Hippocampal formation (tissue), 2 donors: ENCODE data around the gene MMD2.
A peak's percentile ranks its signal among the peaks of the same experiment; 100 is the strongest.
"Not testable (repeated sequence)": the region's sequence is repeated elsewhere in the genome, so short reads cannot be mapped to it uniquely, and the experiment has no call there.

Source experiments
- DNase-seq, 2 donors: peaks; one replicate each; lab custom pipeline; 2025; lab: John Stamatoyannopoulos, UW

Gene MMD2

DNA sequence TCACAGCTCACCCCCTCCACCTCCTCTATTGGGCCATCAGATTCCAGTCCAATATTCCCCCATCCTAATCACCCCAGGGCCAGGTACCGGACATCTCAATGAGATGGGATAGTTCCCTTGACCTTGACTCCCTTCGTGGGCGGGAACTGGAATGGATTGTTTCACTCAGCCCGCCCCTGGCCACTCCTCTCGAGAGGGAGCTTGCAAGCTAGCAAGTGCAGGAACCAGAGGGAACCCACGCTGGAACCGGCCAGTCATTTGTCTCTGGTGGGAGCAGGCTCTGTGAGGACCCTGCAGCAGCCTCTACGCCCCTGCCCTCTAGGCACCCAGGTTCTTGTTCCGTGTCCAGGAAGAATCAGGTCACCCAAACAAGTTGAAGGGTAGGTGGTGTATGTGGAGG lies 64.5 kb downstream of the MMD2 start:
- no peak for DNase-seq

DNA sequence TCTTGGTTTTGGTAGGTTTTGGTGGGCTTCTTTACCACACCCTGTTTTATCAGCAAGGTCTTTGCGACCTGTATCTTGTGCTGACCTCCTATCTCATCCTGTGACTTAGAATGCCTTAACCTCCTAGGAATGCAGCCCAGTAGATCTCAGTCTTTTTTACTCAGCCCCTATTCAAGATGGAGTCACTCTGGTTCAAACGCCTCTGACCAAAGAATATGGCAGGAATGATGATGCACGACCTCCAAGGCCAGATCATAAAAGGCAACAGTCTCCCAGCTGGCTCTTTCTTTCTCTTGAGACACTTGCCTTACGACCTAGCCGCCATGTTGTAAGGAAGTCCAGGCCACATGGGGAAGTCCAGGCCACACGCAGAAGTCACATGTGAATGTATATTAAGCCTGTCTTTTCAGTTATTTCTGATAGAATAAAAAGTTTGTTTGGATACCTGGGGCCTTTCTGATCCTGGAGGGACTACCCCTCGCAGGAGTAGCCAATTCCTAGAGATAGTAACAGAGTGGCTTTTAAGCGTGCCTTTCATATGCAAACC lies 65.0 kb downstream of the MMD2 start:
- no peak for DNase-seq

DNA sequence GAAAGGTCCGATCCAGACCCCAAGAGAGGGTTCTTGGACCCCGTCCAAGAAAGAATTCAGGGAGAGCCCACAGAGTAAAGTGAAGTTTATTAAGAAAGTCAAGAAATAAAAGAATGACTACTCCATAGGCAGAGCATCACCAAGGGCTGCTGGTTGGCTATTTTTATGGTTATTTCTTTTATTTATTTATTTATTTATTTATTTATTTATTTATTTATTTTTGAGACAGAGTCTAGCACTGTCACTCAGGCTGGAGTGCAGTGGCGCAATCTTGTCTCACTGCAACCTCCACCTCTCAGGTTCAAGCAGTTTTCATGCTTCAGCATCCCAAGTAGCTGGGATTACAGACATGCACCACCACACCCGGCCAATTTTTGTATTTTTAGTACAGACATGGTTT lies 65.8 kb downstream of the MMD2 start:
- DNase-seq: not testable (repeated sequence)

DNA sequence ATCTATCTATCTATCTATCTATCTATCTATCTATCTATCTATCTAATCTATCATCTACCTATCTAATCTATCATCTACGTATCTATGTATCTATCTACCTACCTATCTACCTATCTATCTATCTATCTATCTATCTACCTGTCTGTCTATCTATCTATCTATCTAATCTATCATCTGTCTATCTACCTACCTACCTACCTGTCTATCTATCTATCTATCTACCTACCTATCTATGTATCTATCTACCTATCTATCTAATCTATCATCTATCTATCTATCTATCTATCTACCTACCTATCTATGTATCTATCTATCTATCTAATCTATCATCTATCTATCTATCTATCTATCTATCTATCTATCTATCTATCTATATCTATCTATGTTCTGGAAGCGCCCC lies 67.5 kb downstream of the MMD2 start:
- not testable (repeated sequence) for DNase-seq

DNA sequence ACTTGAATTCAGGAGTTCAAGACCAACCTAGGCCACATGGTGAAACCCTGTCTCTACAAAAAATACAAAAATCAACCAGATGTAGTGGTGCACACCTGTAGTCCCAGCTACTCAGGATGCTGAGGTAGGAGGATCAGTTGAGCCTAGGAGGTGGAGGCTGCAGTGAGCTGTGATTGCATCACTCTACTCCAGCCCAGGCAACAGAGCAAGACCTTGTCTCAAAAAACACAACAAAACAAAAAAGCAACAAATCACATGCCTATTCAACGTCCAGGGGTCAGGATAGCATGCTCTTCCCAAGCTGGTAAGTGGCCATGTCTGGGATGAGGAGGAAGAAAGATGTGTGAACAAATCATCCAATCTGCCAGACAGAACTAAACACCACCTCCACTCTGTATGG lies 69.3 kb downstream of the MMD2 start:
- DNase-seq: no peak

DNA sequence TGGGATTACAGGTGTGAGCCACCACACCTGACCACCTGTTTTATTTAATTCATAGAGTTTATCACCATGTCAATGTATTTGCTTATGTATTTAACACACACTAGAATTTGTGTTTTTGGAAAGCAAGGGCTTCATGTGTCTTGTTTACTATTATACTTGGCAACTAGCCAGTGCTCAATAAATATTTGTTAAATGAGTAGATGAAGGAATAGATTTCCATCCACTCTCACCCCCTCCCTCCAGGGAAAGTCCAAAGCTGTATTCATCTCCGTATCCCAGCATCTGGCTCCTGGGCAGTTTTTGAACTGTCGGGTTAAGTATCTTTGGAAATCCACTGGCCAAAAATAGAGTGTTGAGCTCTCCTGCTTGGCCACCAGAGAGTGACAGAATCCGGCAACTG lies 70.8 kb downstream of the MMD2 start:
- no peak for DNase-seq

DNA sequence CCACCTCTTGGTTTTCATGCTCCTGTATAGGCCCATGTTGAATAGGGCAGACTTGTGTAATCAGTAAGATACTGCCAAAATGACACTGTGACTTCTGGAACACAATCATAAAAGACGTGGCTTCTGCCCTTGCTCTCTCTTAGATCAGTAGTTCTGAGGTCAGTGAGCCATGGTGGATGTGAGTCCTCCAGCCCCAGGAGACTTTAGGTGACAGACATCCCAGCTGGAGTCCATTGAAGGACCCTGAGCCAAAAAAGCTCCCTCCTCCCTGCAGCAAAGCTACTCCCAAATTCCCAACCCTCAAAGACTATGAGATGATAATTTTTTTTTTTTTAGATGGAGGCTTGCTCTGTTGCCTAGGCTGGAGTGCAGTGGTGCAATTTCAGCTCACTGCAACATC lies 72.3 kb downstream of the MMD2 start:
- no peak for DNase-seq

DNA sequence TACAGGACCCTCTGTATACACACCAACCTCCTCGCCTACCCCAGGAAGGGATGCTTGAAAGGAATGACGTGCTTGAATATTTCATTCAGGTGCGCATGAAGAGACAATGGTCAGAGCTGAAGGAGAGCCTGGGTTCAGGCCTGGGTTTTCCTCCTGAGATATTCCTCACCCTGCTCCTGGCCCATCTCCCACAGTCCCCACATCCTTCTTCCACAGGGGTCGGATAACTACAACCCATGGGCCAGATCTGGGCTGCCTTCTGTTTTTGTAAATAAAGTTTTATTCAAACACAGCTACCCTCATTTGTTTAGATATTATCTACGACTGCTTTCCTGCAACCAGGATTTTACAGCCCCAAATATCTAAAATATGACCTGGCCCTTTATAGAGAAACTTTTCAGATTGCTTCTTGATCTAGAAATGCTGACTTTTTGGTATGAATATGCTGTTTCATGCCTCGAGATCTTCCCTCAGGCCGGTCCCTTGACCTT lies 73.6 kb downstream of the MMD2 start:
- DNase-seq: no peak

DNA sequence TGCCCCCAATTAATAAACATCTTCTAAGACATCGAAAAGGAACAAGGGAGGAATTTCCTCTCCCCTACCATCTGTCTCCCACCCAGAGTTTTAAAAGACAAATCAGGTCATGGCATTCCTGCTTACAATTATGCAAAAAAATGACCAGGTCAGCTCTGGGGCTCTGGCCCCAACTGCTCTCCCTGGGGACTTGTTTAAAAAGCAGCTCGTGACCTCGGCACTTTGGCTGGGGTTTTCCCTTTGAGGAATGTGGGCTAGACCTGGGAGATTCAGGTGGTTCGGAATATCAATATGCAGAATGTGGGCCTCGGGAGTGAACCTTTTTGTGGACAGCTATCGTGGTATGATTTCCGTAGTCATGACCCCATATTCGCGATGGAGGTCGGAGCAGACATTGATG lies 74.8 kb downstream of the MMD2 start:
- DNase-seq: no peak

DNA sequence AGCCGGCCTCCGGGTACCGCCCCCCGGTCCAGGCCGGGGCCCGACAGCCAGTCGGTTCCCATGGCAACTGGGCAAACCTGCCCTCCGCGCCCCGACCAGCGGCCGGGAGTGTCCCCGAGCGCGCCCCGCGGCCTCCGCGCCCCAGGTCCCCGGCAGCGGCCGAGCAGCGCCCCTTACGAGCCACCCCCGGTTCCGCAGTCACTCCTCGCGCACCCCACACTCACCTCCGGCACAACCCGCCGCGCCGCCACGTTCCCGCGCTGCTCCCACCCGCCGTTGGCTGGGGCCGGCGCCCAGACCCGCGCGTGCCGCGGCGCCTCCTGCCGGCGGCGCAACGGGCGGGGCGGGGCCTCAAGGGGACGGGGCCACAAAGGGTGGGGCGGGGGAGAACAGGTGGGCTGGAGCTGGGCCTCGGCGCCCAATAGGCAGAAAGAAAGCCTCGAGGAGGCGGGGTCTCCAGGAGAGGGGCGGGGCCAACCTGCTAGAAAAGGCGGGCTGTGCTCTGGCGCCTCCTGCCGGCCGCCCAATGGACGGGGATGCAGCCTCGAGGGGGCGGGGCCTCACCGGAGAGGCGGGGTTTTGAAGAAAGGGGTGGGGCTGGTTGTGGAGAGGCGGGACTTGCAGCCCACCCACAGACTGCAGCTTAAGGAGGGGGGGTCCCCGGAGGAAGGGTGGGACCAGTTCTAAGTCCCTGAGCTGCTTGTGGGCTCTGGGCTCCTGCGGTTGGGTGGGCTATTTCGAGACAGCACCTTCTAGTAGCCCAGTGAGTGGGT lies 75.4 kb downstream of the MMD2 start, which contains the start of gene RADIL:
Gene RADIL (minus strand): TSS at position 345 of the 773 bp plus-strand sequence. CDS start 5,577 bp downstream, outside the sequence.
- peak; percentile 75 to 88 for DNase-seq

DNA sequence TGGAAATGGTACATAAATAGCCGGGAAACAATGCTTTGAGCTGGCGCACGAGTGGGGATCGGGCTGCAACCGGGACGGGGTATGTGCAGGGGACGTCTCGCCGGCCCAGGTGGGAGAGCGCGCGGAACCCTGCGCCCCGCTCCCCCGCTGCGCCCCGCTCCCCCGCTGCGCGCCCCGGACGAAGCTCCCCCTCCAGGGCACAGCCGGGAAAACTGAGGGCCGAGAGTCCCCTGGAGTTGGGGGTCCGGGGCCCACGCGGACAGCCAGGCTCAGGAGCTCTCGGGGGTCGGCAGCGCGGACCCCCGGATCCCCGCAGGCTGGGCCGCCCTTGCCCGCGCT lies 76.0 kb downstream of the MMD2 start:
- DNase-seq: no peak

DNA sequence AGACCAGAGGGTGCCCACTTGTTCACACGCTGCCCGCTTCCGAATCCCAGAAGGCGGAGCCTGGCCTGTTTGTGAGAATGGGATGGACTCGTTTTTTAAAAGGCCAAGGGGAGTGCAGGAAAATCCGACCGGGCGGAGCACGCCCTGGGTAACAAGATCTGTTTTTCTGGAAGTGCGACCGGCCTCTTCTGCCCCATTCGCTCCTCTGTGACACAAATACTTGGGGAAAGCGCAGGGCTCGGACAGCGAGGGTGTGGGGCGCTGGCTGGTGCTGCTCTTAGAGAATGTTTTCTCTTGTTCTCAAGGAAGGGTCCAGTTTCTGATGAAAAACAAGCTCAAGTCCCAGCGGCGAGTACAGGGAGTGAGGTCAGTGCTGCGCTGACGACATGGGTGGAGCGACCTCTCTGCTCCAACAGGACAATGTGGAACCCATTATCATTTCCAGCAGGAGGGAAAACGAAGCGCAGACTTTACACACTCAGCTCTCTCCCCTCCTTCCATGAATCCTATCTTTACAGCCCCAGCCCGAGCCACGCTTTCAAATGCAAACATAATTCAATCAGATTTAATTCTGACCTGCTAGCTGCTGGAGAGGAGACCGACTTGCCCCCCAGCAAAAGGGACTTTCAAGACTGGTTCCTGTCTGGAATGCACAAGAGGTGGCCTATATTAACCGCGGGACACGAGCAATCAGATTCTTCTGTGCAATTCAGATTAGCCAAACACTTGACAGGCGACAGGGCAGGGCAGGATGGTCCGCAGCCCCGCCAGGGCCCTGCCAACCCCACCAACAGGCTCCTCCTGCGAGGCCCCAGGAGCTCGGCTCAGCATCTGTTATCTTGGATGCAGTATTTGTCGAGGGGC lies 76.6 kb downstream of the MMD2 start:
- peak in 1 of 2 donors; percentile 41 for DNase-seq

DNA sequence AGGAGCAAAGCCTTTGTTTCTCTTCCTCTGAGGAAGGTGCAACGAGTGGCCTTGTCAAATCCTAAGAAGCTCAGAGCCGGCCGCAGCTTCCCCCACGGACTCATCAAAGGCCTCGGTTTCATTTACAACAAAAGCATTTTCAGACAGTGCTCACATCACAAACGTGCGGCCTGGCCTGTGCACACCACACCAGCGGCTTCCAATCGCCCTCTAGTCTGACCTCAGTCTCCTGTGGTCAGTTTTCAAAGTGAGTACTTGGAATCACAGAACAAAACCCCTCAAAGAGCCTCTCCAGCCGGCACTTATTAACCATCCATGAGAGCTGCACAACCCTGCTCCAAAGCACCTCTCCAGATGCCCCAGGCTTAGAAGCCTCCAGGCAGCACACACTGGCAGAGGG lies 78.8 kb downstream of the MMD2 start:
- no peak for DNase-seq

DNA sequence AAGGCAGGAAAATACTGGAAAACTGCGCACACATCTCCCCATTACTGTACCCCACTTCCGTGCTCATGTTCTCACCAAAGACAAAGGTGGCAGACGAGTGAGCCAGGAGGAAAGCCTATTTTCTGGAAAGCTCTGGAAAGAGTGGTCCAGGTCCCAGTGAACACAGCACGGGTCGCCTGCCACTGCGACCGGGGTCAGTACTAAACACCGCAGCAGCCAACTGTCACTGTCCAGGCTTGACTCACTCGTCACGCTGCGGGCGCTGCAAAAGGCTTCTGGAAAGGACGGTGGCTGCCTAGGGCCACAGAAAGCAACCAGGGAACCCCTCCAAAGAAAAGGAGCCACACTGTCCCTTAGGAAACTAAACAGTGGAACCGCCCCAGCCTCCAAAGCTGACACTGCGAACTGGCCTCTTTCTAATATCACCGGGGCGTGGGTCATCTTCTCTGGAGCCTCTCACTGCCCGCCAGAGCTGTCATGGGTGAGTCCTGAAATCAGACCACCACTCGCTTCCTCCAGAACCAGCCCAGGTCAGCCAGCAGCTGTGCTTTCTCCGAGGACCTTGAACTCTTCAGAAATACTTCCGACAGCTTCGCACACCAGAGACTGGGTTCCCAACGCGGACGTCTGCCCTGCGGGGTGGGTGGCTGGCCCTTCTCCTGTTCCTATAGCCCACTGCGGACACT lies 79.4 kb downstream of the MMD2 start:
- DNase-seq: no peak

DNA sequence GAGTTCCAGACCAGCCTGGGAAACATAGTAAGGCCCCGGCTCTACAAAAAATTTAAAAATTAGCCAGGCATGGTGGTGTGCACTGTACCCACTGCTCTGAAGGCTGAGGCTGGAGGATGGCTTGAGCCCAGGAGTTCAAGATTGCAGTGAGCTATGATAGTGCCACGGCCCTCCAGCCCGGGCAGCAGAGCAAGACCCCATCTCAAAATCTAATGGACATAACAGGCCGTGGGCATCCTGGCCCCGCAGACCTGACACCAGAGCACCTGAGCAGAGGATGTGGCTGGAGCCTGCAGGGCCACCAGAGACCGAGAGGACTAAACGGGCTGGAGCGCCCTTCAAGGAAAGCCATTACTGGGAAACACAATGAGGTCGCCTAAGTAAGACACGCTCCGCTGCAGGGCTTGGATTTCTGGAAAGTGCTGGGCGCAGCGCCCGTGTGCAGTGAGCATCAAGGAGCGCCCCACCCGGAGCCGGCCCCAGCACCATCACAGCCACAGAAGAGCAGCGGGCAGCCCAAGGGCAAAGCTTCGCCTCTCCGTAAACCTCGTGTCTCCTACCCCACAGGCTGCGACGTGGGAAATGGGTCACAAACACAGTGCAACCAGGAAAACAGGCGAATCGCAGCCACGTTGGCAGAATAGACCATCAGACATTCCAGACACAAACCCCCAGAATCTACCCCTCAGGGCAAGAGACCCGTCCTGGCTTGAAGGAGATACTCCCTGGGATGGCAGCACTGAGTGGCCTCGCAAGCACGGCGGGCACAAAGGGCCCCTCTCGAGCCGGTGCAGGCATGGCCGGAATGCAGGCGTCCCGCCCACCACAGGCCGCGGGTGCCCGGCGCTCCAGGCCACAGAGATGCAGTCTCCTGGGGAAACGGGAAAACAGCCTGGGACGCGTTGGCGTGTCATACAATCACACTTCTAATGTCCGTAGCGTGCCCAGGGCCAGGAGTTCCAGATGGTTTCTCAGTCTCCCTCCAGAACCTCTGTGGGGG lies 80.4 kb downstream of the MMD2 start:
- DNase-seq: peak in 1 of 2 donors; percentile 11

DNA sequence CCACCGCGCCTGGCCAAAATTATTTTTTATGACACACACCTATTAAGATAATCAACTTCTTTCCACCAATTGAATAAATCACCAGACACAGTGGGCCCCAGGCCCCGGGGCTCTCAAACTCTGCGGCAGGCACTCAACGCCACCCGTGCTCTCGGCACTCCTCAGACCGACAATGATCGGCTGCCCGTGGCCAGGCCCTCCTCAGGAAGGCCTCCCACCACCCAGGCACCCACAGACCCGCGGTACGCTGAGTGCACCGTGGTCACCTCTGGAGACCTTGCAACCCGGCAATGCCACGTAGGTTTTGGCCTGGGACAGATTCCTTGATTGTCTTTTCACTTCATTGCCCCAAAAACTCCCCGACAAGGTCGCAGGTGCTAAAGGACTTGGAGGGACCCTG lies 82.4 kb downstream of the MMD2 start:
- no peak for DNase-seq

DNA sequence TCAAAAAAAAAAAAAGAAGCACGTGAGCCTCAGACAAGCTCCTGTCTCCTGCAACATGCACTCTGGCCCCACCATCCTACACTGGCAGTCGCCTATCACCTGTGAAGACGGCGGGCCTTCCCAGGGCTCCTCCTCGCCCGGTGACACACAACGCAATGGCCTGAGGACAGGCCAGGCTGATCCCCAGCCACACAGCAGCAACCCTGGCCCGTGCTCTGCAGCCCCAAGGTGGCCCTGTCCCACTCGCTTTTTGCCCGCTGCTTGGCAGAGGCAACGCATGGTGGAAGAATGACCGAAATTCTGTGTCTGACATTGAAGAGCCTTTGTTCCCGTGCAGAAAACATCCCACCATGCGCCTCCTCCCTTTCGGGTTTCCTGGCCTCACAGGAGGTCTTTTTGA lies 83.6 kb downstream of the MMD2 start:
- no peak for DNase-seq

DNA sequence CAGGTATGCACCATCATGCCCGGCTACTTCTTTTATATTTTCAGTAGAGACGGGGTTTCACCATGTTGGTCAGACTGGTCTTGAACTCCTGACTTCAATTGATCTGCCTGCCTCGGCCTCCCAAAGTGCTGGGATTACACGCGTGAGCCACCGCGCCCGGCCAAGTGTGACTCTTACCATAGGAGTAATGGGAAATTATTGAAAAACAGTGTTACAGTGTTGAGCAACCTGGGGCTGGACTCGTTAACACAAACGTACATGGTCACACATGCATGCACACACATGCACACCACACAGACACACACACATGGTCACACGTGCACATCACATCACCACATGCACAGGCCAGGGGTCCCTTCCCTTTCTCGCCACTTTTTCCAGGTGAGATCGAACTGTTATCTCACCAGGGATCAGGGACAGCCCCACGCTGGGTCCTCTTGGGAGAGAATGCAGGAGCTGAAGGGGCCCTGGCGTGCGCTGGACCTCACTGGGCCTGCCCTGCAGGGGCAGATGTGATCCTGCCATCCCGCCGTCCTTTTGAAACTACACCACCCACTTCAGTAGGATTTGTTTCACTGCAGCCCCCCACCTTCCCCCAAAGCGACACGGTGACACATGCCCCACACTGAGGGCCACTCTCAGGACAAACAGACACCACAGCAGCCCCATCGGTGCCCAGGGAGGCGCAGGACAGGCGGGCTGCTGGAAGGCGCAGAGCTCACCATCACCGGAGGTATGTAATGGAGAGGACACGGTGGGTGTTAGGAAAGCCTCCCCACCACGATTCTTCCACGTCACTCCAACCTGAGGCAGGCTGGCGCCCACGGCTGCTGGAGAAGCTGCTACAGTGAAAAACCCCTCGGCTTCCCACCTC lies 85.7 kb downstream of the MMD2 start:
- DNase-seq: no peak

DNA sequence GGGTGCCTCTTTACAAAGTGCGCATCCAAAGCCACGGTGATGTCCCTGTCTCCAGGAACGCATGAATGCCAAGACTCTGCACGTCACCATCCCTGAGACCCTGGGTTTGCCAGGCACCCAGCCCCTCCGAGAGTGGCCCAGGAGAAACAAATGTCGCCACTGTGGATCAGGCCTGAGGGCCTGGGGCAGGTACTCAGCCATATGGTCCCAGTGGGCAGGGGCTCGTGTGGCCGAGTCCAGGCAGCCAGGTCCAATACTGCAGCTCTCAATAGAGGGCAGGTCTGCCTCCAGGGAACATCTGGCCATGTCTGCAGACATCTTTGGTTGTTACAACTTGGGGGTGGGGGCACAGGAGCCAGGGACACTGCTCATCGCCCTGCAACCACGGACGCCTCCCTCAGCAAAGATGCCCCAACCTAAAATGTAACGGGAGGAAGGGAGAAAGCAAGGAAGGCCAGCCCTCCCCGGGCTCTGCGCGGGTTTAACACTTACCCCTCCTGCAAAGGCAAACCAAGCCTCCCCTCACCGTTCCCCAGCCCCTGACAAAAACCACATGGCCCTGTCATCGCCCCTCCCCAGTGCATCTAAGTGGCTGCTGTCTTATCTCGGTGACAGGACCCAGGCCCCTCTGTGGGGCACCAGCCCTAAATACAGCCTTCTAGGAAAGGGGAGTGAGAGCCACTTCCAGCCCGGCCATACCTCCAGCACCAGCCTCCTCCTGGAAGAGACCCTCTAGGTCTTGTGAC lies 86.9 kb downstream of the MMD2 start:
- DNase-seq: no peak
